ENCODE data around the gene CPPED1. TPM values are rescaled to one million over a fixed set of nuclear protein-coding genes. Genes with fewer than 3 reads are reported as not detected.

CPPED1 gene
- total RNA-seq, 1 experiment from 2014 or later: 7.9 TPM

DNA sequence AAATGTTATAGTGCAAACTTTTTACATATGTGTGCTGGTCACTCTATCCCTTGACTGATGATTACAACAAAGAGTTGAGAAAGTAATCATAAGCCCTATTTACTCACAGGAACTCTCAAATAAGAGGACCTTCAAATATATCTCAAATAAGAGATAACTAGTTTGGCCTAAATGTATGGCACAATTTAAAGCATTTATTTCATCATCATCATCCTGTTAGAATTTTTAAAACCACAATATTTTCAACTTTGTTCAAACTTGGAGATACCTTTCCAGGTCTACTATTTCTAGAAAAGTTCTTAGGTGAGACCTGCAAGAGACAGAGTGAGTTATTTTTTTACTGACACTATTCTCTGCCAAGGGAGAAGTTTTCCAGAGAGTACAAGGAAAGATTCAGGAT, 5.5 kb downstream of the CPPED1 start:
- no peaks in the 10 kb centered on the region for H3K79me2 ChIP-seq (ENCODE audit: insufficient read depth, low read length)
- H3K9me3 Mint-ChIP-seq: no peaks in the 10 kb centered on the region
- H3K27me3 Mint-ChIP-seq (ENCODE audit: low read depth): no peaks in the 10 kb centered on the region
- H3K23ac ChIP-seq (ENCODE audit: insufficient read length, low read depth, low read length): no peak overlapping the region
- H2AK5ac ChIP-seq (ENCODE audit: insufficient read length, low read length): no peak overlapping the region
- no peak overlapping the region for H3T11ph ChIP-seq (ENCODE audit: low read length)
- H2BK20ac ChIP-seq (ENCODE audit: low read depth, low read length, poor library complexity, severe bottlenecking): no peak overlapping the region
- H3K18ac ChIP-seq (ENCODE audit: insufficient read length, low read depth, low read length): no peak overlapping the region
- peaks cover 5% of the 10 kb centered on the region for H3K23me2 ChIP-seq (ENCODE audit: insufficient read length, low read depth, low read length, poor library complexity, severe bottlenecking)
- no peaks in the 10 kb centered on the region for H3K9me3 ChIP-seq (ENCODE audit: control insufficient read depth, low read depth, low read length)
- no peak overlapping the region for H3K4me2 ChIP-seq (ENCODE audit: insufficient read depth, insufficient read length, low read length)
- H3K27ac ChIP-seq (ENCODE audit: insufficient read length, low read depth, low read length): no peak overlapping the region
- no peak overlapping the region for H3K4me3 Mint-ChIP-seq
- no peak overlapping the region for H3K14ac ChIP-seq (ENCODE audit: insufficient read depth, low read length)
- H3K56ac ChIP-seq (ENCODE audit: insufficient read length, low read depth, low read length): no peak overlapping the region
- no peak overlapping the region for H2AFZ ChIP-seq (ENCODE audit: low read length)
- no peaks in the 10 kb centered on the region for H3K36me3 Mint-ChIP-seq (ENCODE audit: insufficient read depth in 1 of 3, low read depth in 3 of 3)
- H4K91ac ChIP-seq (ENCODE audit: insufficient read length, low read depth, low read length): no peak overlapping the region
- TF ChIP-seq, protein P1, sequence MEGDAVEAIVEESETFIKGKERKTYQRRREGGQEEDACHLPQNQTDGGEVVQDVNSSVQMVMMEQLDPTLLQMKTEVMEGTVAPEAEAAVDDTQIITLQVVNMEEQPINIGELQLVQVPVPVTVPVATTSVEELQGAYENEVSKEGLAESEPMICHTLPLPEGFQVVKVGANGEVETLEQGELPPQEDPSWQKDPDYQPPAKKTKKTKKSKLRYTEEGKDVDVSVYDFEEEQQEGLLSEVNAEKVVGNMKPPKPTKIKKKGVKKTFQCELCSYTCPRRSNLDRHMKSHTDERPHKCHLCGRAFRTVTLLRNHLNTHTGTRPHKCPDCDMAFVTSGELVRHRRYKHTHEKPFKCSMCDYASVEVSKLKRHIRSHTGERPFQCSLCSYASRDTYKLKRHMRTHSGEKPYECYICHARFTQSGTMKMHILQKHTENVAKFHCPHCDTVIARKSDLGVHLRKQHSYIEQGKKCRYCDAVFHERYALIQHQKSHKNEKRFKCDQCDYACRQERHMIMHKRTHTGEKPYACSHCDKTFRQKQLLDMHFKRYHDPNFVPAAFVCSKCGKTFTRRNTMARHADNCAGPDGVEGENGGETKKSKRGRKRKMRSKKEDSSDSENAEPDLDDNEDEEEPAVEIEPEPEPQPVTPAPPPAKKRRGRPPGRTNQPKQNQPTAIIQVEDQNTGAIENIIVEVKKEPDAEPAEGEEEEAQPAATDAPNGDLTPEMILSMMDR (conservative IDR thresholded peaks at IDR 0.05): no peak
- no peak overlapping the region for H4K8ac ChIP-seq (replicated peaks; ENCODE audit: insufficient read length, low read depth, low read length)
- no peak overlapping the region for H3K9ac ChIP-seq (ENCODE audit: extremely low read depth, insufficient read length, low read length)
- no peaks in the 10 kb centered on the region for H3K27me3 ChIP-seq (ENCODE audit: insufficient read depth, low read length)
- H3K4me1 Mint-ChIP-seq: peaks cover 25 to 26% of the 10 kb centered on the region in 2 experiments
- no peak for DNase-seq
- H4K5ac ChIP-seq (ENCODE audit: insufficient read length, low read depth, low read length): no peak overlapping the region
- H3K4ac ChIP-seq (ENCODE audit: low read depth, low read length): no peak overlapping the region
- no peak overlapping the region for H2BK5ac ChIP-seq (ENCODE audit: insufficient read length, low read length)
- no peaks in the 10 kb centered on the region for H3K79me1 ChIP-seq (ENCODE audit: insufficient read depth, low read depth, low read length, poor library complexity, severe bottlenecking)
- H2BK12ac ChIP-seq (ENCODE audit: insufficient read length, low read depth, low read length): no peak overlapping the region
- no peak overlapping the region for H2BK120ac ChIP-seq (ENCODE audit: low read depth, low read length, poor library complexity, severe bottlenecking)
- H2BK15ac ChIP-seq (ENCODE audit: low read depth, low read length): no peak overlapping the region
- H4K20me1 ChIP-seq (ENCODE audit: control insufficient read depth, insufficient read depth, insufficient read length): no peaks in the 10 kb centered on the region
- H3K27ac Mint-ChIP-seq: no peak overlapping the region
- H3K4me1 ChIP-seq (ENCODE audit: insufficient read depth, low read length): no peaks in the 10 kb centered on the region; the same call in 1 of the 2 replicates
